BLaER1 (cell line): Measurements from ENCODE around the gene PGS1.

Source experiments
- H3K27ac ChIP-seq: shearing (Covaris generic); formaldehyde crosslinking; 2 replicates; pipeline ENCODE4 v1.8.1; 2022
- H3K27me3 ChIP-seq: shearing (Covaris generic); formaldehyde crosslinking; 2 replicates; pipeline ENCODE4 v1.8.1; 2022
- H3K36me3 ChIP-seq: shearing (Covaris generic); formaldehyde crosslinking; 2 replicates; pipeline ENCODE4 v1.8.1; 2022
- H3K4me1 ChIP-seq: shearing (Covaris generic); formaldehyde crosslinking; 2 replicates; pipeline ENCODE4 v1.8.1; 2022
- H3K4me2 ChIP-seq: shearing (Covaris generic); formaldehyde crosslinking; 2 replicates; pipeline ENCODE4 v1.8.1; 2022
- H3K4me3 ChIP-seq: shearing (Covaris generic); formaldehyde crosslinking; 2 replicates; pipeline ENCODE4 v1.8.1; 2022
- H3K9ac ChIP-seq: shearing (Covaris generic); formaldehyde crosslinking; 2 replicates; pipeline ENCODE4 v1.8.1; 2022
- H3K9me3 ChIP-seq: shearing (Covaris generic); formaldehyde crosslinking; 2 replicates; pipeline ENCODE4 v1.8.1; 2022
- H4K20me1 ChIP-seq: shearing (Covaris generic); formaldehyde crosslinking; 2 replicates; pipeline ENCODE4 v1.8.1; 2022
- Cebpa-rat ChIP-seq: shearing (Covaris generic); IDR thresholded peaks from 2 replicates; pipeline ENCODE4 v1.8.1; 2022

The PGS1 gene

DNA sequence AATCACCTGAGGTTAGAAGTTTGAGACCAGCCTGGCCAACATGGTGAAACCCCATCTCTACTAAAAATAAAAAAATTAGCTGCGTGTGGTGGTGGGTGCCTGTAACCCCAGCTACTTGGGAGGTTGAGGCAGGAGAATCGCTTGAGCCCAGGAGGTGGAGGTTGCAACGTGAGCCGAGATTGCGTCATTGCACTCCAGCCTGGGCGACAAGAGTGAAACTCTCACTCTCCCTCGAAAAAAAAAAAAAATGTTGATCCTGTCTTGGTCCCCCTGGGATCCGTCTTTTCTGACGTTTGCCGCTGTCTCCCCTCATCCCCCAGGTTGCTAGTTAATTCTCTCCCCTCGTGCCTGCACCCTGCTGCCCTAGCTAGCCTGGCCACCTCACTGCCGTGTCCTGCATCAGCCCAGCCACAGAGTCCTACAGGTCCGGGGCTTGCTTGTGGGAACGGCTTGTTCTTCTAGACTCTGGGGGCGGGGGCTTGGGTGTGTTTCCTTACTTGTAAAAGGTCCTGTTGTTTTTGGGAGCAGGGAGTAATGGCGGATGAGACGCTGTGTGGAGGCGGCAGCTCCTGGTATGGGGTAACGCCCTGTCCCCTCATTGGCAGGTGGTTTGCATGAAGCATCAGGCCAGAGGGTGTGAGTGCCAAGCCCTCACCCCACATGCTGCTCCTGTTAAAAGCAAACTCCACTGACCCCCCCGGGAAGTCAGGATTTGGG, 44.6 kb downstream of the PGS1 start:
- Histone ChIP-seq H3K27me3 (no peaks in the 10 kb centered on the region), H3K36me3 (peaks cover 94% of the 10 kb centered on the region)
- TF ChIP-seq Cebpa-rat: no peak

DNA sequence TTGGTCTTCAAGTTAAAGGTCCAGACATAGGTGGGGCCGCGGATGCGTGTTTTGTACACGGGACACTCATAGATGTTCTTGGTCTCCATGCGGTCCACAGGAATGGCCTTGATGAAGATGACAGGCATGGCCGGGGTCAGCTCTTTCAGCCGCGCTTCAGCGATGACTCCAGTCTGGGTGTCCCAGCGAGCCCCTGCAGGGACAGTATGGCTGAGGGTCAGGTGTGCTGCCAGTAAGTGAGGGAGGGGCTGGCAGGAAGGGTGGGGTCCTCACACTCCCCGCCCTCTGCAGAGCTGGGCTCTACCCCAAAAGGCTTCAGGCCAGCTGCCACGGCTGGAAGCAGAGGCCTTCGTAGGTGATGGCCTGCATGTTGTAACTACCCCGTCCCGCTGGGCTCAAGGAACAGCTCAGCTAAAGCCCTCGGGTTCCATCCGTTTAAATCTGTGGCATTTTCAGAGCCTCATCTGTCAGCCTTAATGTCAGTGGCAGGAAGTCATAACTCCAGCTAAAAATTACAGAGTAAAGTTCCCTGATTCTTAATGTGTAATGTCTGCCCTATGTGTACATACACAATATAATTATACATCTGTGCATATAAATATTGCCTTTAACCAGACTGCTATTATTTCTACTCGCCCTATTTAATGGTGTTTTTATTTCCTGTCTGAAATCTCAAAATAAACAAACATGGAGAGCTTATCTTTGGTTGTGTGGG, 45.7 kb downstream of the PGS1 start:
- Histone ChIP-seq H3K27ac (no peak overlapping the region), H3K4me1 (peaks cover 8% of the 10 kb centered on the region; the same call in 1 of the 2 replicates), H3K9ac (no peak overlapping the region), H4K20me1 (peaks cover 44% of the 10 kb centered on the region), H3K9me3 (no peaks in the 10 kb centered on the region), H3K27me3 (no peaks in the 10 kb centered on the region), H3K36me3 (peaks cover 98% of the 10 kb centered on the region), H3K4me2 (no peak overlapping the region), H3K4me3 (no peak overlapping the region)
- no peak for TF ChIP-seq Cebpa-rat

More for the DNA sequence above, 44.6 kb downstream of the PGS1 start:
- Histone ChIP-seq H3K4me3 (no peak overlapping the region), H3K9ac (no peak overlapping the region), H3K9me3 (no peaks in the 10 kb centered on the region), H3K4me2 (no peak overlapping the region), H3K27ac (no peak overlapping the region), H3K4me1 (peaks cover 8% of the 10 kb centered on the region; the same call in 1 of the 2 replicates), H4K20me1 (peaks cover 55% of the 10 kb centered on the region)

DNA sequence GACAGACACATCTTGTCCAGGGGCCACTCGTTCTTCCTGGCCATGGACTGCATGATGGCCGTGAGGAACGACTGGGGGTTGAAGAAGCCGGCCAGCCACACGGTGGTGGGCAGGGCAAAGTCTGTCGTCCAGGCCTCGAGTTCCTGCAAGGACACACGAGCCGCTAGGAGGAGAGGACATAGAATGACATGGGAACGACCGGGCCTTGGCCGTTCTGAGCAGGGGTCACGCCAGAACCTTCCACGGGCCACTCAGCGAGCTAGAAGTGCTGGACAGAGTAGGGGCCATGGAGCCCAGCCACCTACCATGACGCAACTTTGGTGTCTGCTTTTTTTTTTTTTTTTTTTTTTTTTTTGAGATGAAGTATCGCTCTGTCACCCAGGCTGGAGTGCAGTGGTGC, 47.0 kb downstream of the PGS1 start:
- H3K36me3 ChIP-seq: peaks cover 97% of the 10 kb centered on the region

DNA sequence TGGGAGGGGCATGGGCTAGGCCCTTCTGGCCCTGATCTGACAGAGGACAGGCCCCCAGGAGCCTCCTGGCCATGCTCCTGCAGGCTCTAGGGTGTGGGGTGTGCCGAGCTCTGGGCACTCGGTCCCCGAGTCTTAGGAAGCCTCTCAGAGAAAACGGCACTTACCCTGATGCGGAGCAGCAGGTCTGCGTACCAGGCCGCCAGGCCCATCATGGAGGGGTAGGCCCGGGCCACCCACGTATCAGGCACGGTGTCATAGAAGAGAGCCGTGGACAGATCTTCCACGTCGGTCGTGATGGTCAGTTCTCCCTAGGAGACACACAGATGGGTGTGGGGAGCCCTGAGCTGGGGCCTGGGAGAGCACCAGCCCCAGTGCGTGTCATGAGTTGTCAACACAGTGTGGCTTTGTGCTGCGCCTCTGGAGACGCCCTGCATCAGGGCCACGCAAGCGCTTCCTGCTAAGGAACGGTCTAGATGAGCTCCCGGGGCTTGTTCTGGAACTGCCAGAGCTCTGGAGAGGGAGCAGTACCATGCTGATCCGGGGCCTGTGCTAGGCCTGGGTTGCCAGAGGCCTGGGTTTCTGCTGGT, 47.9 kb downstream of the PGS1 start:
- H3K4me2 ChIP-seq: no peak overlapping the region
- no peaks in the 10 kb centered on the region for H3K9me3 ChIP-seq
- no peaks in the 10 kb centered on the region for H3K27me3 ChIP-seq
- no peak overlapping the region for H3K4me3 ChIP-seq
- peaks cover 6% of the 10 kb centered on the region for H3K4me1 ChIP-seq
- no peak overlapping the region for H3K27ac ChIP-seq
- no peak for TF ChIP-seq Cebpa-rat
- H4K20me1 ChIP-seq: peaks cover 24% of the 10 kb centered on the region
- peaks cover 88% of the 10 kb centered on the region for H3K36me3 ChIP-seq
- no peak overlapping the region for H3K9ac ChIP-seq

More for the DNA sequence above, 47.0 kb downstream of the PGS1 start:
- Histone ChIP-seq H3K4me3 (no peak overlapping the region), H3K4me2 (no peak overlapping the region), H3K9me3 (no peaks in the 10 kb centered on the region), H4K20me1 (peaks cover 31% of the 10 kb centered on the region), H3K27me3 (no peaks in the 10 kb centered on the region), H3K27ac (no peak overlapping the region), H3K4me1 (peaks cover 5% of the 10 kb centered on the region; the same call in 1 of the 2 replicates), H3K9ac (no peak overlapping the region)
- TF ChIP-seq Cebpa-rat: no peak

DNA sequence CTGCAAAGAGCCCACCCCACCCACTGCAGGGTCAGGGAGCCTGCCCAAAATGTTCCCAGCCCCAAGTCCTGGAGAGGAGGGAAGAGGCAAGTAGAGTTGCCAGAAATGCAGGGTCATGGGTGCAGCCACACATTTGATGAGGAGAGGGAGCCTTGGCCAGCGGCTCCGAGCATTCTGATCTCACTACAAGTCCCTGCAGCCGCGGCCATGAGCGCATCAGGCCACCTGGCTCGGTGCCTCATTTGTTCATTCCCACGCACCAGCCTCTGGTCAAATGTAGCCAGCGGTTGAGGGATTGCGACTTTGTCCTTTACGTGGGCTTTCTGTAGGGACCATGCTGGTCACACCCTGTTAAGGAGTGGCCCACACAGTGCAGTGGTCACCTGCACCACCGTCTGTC, 48.7 kb downstream of the PGS1 start:
- Histone ChIP-seq H3K27ac (no peak overlapping the region), H3K4me3 (no peak overlapping the region), H3K36me3 (peaks cover 81% of the 10 kb centered on the region), H3K27me3 (no peaks in the 10 kb centered on the region), H3K4me1 (peaks cover 14% of the 10 kb centered on the region), H3K9ac (no peak overlapping the region), H3K9me3 (no peaks in the 10 kb centered on the region), H3K4me2 (no peak overlapping the region), H4K20me1 (peaks cover 17% of the 10 kb centered on the region)
- TF ChIP-seq Cebpa-rat: no peak

DNA sequence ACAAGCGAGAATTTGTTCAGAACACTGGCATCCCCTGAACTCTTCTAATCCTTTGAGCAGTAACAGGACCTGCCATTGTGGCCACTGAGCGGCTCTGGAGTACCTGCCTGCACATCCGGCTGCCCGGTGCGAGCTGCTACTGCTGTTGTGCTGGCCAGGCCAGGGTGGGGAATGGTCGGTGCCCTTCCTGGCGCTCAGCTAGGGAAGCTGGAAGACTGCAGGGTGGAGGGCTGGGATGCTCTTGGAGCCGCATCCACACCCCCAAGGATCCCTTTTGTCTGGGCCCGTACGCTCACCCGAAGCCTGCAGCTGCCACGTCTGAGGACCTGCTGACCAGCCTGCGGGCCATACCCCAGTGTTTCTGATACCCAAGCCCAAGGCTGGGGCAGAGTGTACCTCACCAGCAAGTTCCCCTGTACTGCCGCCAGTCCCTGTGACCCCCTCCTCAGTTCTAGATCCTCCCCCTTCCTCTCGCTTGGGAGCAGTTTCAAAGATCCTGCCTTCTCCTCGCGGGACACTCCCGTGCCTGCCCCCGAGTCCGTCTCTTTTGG, 49.7 kb downstream of the PGS1 start:
- no peak for TF ChIP-seq Cebpa-rat

DNA sequence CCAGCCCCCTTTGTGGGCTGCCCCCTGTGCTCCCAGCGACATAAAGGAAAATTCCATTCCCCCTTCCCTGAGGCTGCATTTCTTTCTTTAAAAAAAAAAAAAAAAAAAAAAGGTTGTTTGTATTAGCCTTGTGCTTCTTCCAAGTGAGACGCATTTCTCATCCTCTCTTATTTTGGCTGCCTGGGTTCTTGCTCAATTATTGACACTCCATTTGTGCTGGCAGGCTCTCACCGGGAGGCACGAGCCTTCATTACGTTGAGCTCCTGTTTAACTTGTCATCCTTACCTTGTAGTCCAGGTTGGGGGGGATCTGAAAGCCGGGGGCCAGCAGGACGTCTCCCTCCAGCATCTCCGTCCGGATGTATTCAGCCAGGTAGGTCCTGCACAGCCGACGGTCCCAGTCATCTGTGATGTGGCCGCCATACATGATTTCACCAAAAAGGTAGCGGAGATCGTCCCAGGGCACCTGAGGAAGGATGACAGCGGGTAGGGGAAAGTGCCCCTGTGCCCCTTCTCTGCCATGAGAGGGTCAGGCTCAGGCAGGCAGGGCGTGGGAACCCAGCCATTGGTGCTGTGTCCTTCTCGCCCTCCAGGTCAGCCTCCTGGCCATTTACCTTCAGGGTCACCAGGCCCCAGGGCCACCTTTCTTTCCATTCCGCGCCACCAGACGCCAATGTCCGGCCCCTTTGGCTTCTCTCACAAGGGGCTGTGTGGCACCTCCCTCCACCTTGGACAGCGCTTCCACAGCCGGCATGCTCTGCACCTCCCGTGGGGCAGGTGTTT, 50.6 kb downstream of the PGS1 start:
- Histone ChIP-seq H3K4me2 (no peak overlapping the region), H3K27me3 (no peaks in the 10 kb centered on the region), H3K27ac (no peak overlapping the region), H3K9ac (no peak overlapping the region), H3K36me3 (peaks cover 62% of the 10 kb centered on the region), H3K4me3 (no peak overlapping the region), H3K4me1 (peaks cover 29% of the 10 kb centered on the region), H3K9me3 (no peaks in the 10 kb centered on the region), H4K20me1 (peaks cover 11% of the 10 kb centered on the region; the same call in 1 of the 2 replicates)
- no peak for TF ChIP-seq Cebpa-rat

More for the DNA sequence above, 49.7 kb downstream of the PGS1 start:
- Histone ChIP-seq H3K4me2 (no peak overlapping the region), H3K4me3 (no peak overlapping the region), H3K27ac (no peak overlapping the region), H3K4me1 (peaks cover 24% of the 10 kb centered on the region), H3K36me3 (peaks cover 71% of the 10 kb centered on the region), H3K27me3 (no peaks in the 10 kb centered on the region), H3K9me3 (no peaks in the 10 kb centered on the region), H3K9ac (no peak overlapping the region), H4K20me1 (peaks cover 11% of the 10 kb centered on the region; the same call in 1 of the 2 replicates)

DNA sequence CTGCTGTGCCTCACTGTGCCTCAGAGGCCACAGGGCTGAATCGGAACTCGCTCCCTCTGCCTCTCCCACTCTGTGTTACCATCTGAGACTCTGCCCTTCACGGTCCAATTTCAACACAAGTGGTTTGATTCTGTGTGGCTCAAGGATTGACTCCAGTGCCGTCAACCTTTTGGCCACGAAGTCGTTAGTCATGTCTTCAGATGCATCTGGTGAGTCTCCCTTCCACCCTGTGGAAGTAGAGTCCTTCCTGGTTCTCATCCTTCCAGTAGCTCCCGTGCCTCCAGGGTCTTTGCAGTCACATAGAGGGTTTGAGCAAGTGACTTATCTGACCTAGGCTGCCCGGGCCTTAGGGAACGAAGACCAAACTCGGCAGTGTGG, 51.2 kb downstream of the PGS1 start:
- Histone ChIP-seq H3K27me3 (no peaks in the 10 kb centered on the region), H3K4me1 (peaks cover 29% of the 10 kb centered on the region), H4K20me1 (peaks cover 10% of the 10 kb centered on the region; the same call in 1 of the 2 replicates), H3K4me3 (no peak overlapping the region), H3K9ac (no peak overlapping the region), H3K4me2 (no peak overlapping the region), H3K36me3 (peaks cover 56% of the 10 kb centered on the region), H3K9me3 (no peaks in the 10 kb centered on the region), H3K27ac (no peak overlapping the region)
- no peak for TF ChIP-seq Cebpa-rat
